Hepatocyte (in vitro differentiated cells): Measurements from ENCODE around the gene HMGCS1.

Source experiments
- CTCF ChIP-seq: fragments of 200-600 bp; sonication (generic); IDR thresholded peaks from 2 replicates; pipeline ENCODE4 v1.5.1; 2016; ENCODE audit warnings: antibody characterized with exemption, mild to moderate bottlenecking; ENCODE audit not compliant: poor library complexity
- EZH2 ChIP-seq: fragments of 200-600 bp; sonication (generic); IDR thresholded peaks from 2 replicates; pipeline ENCODE4 v1.6.1; 2016; ENCODE audit warnings: antibody characterized with exemption, mild to moderate bottlenecking, borderline replicate concordance

- no peak for TF ChIP-seq EZH2
- no peak for TF ChIP-seq CTCF
Measured at GRCh38 chr5:43242196-43242595, 71.0 kb downstream of the HMGCS1 start.
